HG02610 (cell line): Measurements from ENCODE around the gene POLR2F.

Source experiments
- ATAC-seq: cut with Tn5 transposase; IDR thresholded peaks from one replicate; pipeline ENCODE4 v1.9.1; 2021; ENCODE audit warnings: mild to moderate bottlenecking, moderate library complexity; ENCODE audit not compliant: unreplicated experiment

POLR2F gene

GRCh38 chr22:37979782-37980181, 26.3 kb downstream of the POLR2F start:
- no peak for ATAC-seq

- no peak for ATAC-seq
Observed at GRCh38 chr22:37981282-37982011, 27.9 kb downstream of the POLR2F start.

GRCh38 chr22:37982151-37982785, 28.8 kb downstream of the POLR2F start:
- no peak for ATAC-seq

- no peak for ATAC-seq
Observed at GRCh38 chr22:37982938-37983859, 29.7 kb downstream of the POLR2F start.

- ATAC-seq, result no peak
Observed at GRCh38 chr22:37983860-37984791, 30.6 kb downstream of the POLR2F start, which contains the start of gene SOX10. SOX10 (minus strand) TSS chr22:37984555; CDS start chr22:37983784, 771 bp downstream.

GRCh38 chr22:37985050-37985585, 31.6 kb downstream of the POLR2F start:
- ATAC-seq, result no peak

- ATAC-seq, result no peak
Observed at GRCh38 chr22:37985751-37986281, 32.3 kb downstream of the POLR2F start.

- ATAC-seq, result no peak
Observed at GRCh38 chr22:37986371-37986770, 32.9 kb downstream of the POLR2F start.

- ATAC-seq, result no peak
Observed at GRCh38 chr22:37989146-37990045, 35.9 kb downstream of the POLR2F start.

GRCh38 chr22:37990301-37990700, 36.8 kb downstream of the POLR2F start:
- ATAC-seq, result no peak

- no peak for ATAC-seq
Observed at GRCh38 chr22:37990862-37991261, 37.4 kb downstream of the POLR2F start.

- no peak for ATAC-seq
Observed at GRCh38 chr22:37991731-37992442, 38.4 kb downstream of the POLR2F start.

GRCh38 chr22:37994049-37994448, 40.5 kb downstream of the POLR2F start:
- ATAC-seq, result no peak

GRCh38 chr22:37994982-37995381, 41.5 kb downstream of the POLR2F start:
- ATAC-seq, result no peak

- no peak for ATAC-seq
Observed at GRCh38 chr22:37995460-37995859, 42.0 kb downstream of the POLR2F start.

- ATAC-seq, result no peak
Observed at GRCh38 chr22:37996079-37996478, 42.6 kb downstream of the POLR2F start.

GRCh38 chr22:37996515-37997246, 43.2 kb downstream of the POLR2F start:
- no peak for ATAC-seq
